Measurements from ENCODE around the gene OLFML2A. TPM values are rescaled to one million over a fixed set of nuclear protein-coding genes. Genes with fewer than 3 reads are reported as not detected.
A peak's percentile ranks its signal among the peaks of the same experiment; 100 is the strongest.

Gene OLFML2A
- total RNA-seq, 1 donor = 13.7 TPM

GRCh38 chr9:124752967-124753366 is 24.0 kb upstream of the OLFML2A start:
- TF ChIP-seq CTCF (IDR thresholded peaks at IDR 0.05; ENCODE audit: insufficient read depth, low read length) = no peak
- DNase-seq (ENCODE audit: low read depth) = peak; percentile 81
- no peak overlapping the region for H3K4me3 ChIP-seq (ENCODE audit: low read depth, low read length)

GRCh38 chr9:124754289-124754688 is 22.6 kb upstream of the OLFML2A start:
- TF ChIP-seq CTCF (IDR thresholded peaks at IDR 0.05; ENCODE audit: insufficient read depth, low read length) = peak; percentile 57
- H3K4me3 ChIP-seq (ENCODE audit: low read depth, low read length) = no peak overlapping the region
- peak; percentile 45 for DNase-seq (ENCODE audit: low read depth)

- DNase-seq (ENCODE audit: low read depth) = no peak
- no peak for TF ChIP-seq CTCF (IDR thresholded peaks at IDR 0.05; ENCODE audit: insufficient read depth, low read length)
- no peak overlapping the region for H3K4me3 ChIP-seq (ENCODE audit: low read depth, low read length)
These were observed 21.9 kb upstream of the OLFML2A start for GRCh38 chr9:124755061-124755460.

- no peak overlapping the region for H3K4me3 ChIP-seq (ENCODE audit: low read depth, low read length)
- no peak for TF ChIP-seq CTCF (IDR thresholded peaks at IDR 0.05; ENCODE audit: insufficient read depth, low read length)
- no peak for DNase-seq (ENCODE audit: low read depth)
These were observed 20.9 kb upstream of the OLFML2A start for GRCh38 chr9:124756011-124756410.

GRCh38 chr9:124757616-124758015 is 19.3 kb upstream of the OLFML2A start:
- DNase-seq (ENCODE audit: low read depth) = no peak
- TF ChIP-seq CTCF (IDR thresholded peaks at IDR 0.05; ENCODE audit: insufficient read depth, low read length) = no peak
- H3K4me3 ChIP-seq (ENCODE audit: low read depth, low read length) = no peak overlapping the region

- H3K4me3 ChIP-seq (ENCODE audit: low read depth, low read length) = no peak overlapping the region
- no peak for TF ChIP-seq CTCF (IDR thresholded peaks at IDR 0.05; ENCODE audit: insufficient read depth, low read length)
- DNase-seq (ENCODE audit: low read depth) = no peak
These were observed 18.9 kb upstream of the OLFML2A start for GRCh38 chr9:124758061-124758460.

- TF ChIP-seq CTCF (IDR thresholded peaks at IDR 0.05; ENCODE audit: insufficient read depth, low read length) = no peak
- DNase-seq (ENCODE audit: low read depth) = no peak
- no peak overlapping the region for H3K4me3 ChIP-seq (ENCODE audit: low read depth, low read length)
These were observed 18.2 kb upstream of the OLFML2A start for GRCh38 chr9:124758691-124759090.

Measured in fibroblast of the aortic adventitia (primary cell).